ENCODE measurements around the gene PDE11A.

DNA sequence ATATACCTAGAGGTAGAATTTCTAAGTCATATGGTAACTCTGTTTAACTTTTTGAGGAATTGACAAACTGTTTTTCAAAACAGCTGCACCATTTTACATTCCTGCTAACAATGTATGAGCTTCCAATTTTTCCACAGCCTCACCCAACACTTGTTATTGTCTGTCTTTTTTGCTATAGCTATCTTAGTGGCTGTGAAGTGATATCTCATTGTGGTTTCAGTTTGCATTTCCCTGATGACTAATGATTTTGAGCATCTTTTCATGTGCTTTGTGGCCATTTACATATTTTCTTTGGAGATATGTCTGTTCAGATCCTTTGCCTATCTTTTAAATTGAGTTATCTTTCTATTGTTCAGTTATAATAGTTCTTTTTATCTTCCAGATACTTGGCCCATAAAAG lies 406.2 kb downstream of the PDE11A start:
- TF ChIP-seq, protein P1, sequence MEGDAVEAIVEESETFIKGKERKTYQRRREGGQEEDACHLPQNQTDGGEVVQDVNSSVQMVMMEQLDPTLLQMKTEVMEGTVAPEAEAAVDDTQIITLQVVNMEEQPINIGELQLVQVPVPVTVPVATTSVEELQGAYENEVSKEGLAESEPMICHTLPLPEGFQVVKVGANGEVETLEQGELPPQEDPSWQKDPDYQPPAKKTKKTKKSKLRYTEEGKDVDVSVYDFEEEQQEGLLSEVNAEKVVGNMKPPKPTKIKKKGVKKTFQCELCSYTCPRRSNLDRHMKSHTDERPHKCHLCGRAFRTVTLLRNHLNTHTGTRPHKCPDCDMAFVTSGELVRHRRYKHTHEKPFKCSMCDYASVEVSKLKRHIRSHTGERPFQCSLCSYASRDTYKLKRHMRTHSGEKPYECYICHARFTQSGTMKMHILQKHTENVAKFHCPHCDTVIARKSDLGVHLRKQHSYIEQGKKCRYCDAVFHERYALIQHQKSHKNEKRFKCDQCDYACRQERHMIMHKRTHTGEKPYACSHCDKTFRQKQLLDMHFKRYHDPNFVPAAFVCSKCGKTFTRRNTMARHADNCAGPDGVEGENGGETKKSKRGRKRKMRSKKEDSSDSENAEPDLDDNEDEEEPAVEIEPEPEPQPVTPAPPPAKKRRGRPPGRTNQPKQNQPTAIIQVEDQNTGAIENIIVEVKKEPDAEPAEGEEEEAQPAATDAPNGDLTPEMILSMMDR (IDR thresholded peaks at IDR 0.05), result no peak
- TF ChIP-seq EP300 (IDR thresholded peaks at IDR 0.05), result no peak
